ENCODE data around the gene DIP2C.
"Not testable (repeated sequence)": the region's sequence is repeated elsewhere in the genome, so short reads cannot be mapped to it uniquely, and the experiment has no call there.

Gene DIP2C

GRCh38 chr10:338171-339037 lies 351.1 kb downstream of the DIP2C start:
- no peak for DNase-seq

- DNase-seq = no peak
Measured at GRCh38 chr10:336247-336646, 353.2 kb downstream of the DIP2C start.

GRCh38 chr10:335151-335800 lies 354.2 kb downstream of the DIP2C start:
- no peak for DNase-seq

- DNase-seq = no peak
Measured at GRCh38 chr10:331186-331585, 358.3 kb downstream of the DIP2C start.

GRCh38 chr10:329361-330099 lies 359.9 kb downstream of the DIP2C start:
- no peak for DNase-seq

GRCh38 chr10:327889-328852 lies 361.3 kb downstream of the DIP2C start:
- no peak for DNase-seq

- no peak for DNase-seq
Measured at GRCh38 chr10:326894-327635, 362.4 kb downstream of the DIP2C start.

- DNase-seq = no peak
Measured at GRCh38 chr10:326350-326749, 363.1 kb downstream of the DIP2C start.

- no peak for DNase-seq
Measured at GRCh38 chr10:325282-325681, 364.2 kb downstream of the DIP2C start.

GRCh38 chr10:324593-324992 lies 364.9 kb downstream of the DIP2C start:
- DNase-seq = no peak

GRCh38 chr10:323651-324293 lies 365.7 kb downstream of the DIP2C start:
- peak; percentile 45 for DNase-seq

GRCh38 chr10:323046-323445 lies 366.4 kb downstream of the DIP2C start:
- DNase-seq = not testable (repeated sequence)

- no peak for DNase-seq
Measured at GRCh38 chr10:320771-321170, 368.7 kb downstream of the DIP2C start.

GRCh38 chr10:317926-318325 lies 371.5 kb downstream of the DIP2C start:
- DNase-seq = no peak

GRCh38 chr10:317271-317769 lies 372.1 kb downstream of the DIP2C start:
- DNase-seq = no peak

- no peak for DNase-seq
Measured at GRCh38 chr10:316390-316789, 373.1 kb downstream of the DIP2C start.

GRCh38 chr10:314871-315270 lies 374.6 kb downstream of the DIP2C start:
- no peak for DNase-seq

- DNase-seq = no peak
Measured at GRCh38 chr10:314381-314780, 375.1 kb downstream of the DIP2C start.

GRCh38 chr10:311901-312665 lies 377.4 kb downstream of the DIP2C start:
- DNase-seq = no peak

- no peak for DNase-seq
Measured at GRCh38 chr10:310976-311639, 378.4 kb downstream of the DIP2C start.

Measured in activated CD4-positive, CD25-positive, alpha-beta regulatory T cell treated with anti-CD3 and anti-CD28 coated beads, Interleukin-2, amount 50 U/mL, for 72 hours (primary cell).